CD4-positive, alpha-beta T cell (primary cell): ENCODE results near the gene ACSBG1. TPM values are rescaled to one million over a fixed set of nuclear protein-coding genes. Genes with fewer than 3 reads are reported as not detected.

ENCODE experiments used
- ATAC-seq: fragments of 200-7000 bp; cut with Tn5 transposase; one replicate; pipeline ENCODE4 v1.10.0; 2022; ENCODE audit warnings: mild to moderate bottlenecking; ENCODE audit not compliant: poor library complexity
- CTCF ChIA-PET: fragments of 350-600 bp; sonication (Branson Sonifier 250); formaldehyde crosslinking; loops from one replicate; lab custom pipeline; 2021; ENCODE audit warnings: antibody characterized with exemption, inconsistent platforms; lab: Charles Lee
- POLR2A ChIA-PET: fragments of 350-600 bp; sonication (Branson Sonifier 250); formaldehyde crosslinking; loops from one replicate; lab custom pipeline; 2021; ENCODE audit warnings: antibody characterized with exemption, inconsistent platforms; lab: Charles Lee
- DNase-seq, 14 experiments: peaks; one replicate each; pipeline ENCODE4 v3.0.0-alpha.2; 2013 to 2020; ENCODE audit warnings: mixed read lengths in 2 of 14
- H3K27ac ChIP-seq, 2 donors: one replicate each; pipeline versions ENCODE4 v1.5.1 to v1.7.0; 2013; ENCODE audit warnings: low read length in 2 of 2, low read depth in 1 of 2, mild to moderate bottlenecking in 1 of 2
- H3K27me3 ChIP-seq, 2 experiments: 1 replicate in 1 of 2; 2 replicates in 1 of 2; pipeline versions ENCODE4 v1.6.1 to v1.7.0; 2013; ENCODE audit warnings: low read length in 2 of 2, control low read depth in 1 of 2, mild to moderate bottlenecking in 1 of 2, moderate library complexity in 1 of 2; ENCODE audit not compliant: insufficient read depth in 2 of 2, control insufficient read depth in 1 of 2
- H3K36me3 ChIP-seq: one replicate; pipeline ENCODE4 v1.6.1; 2013; ENCODE audit warnings: low read length, control low read depth; ENCODE audit not compliant: insufficient read depth
- H3K4me1 ChIP-seq: one replicate; pipeline ENCODE4 v1.6.1; 2013; ENCODE audit warnings: low read length, control low read depth; ENCODE audit not compliant: insufficient read depth
- H3K4me3 ChIP-seq: one replicate; pipeline ENCODE4 v1.5.1; 2013; ENCODE audit warnings: mild to moderate bottlenecking, low read length, moderate library complexity
- H3K9me3 ChIP-seq, 2 experiments: 1 replicate in 1 of 2; 2 replicates in 1 of 2; pipeline versions ENCODE4 v1.6.1 to v1.7.0; 2013; ENCODE audit warnings: low read length in 2 of 2, mild to moderate bottlenecking in 2 of 2, control low read depth in 1 of 2, moderate library complexity in 1 of 2; ENCODE audit not compliant: control insufficient read depth in 1 of 2, insufficient read depth in 1 of 2
- H3K27ac Mint-ChIP-seq: one replicate; pipeline ENCODE4 v1.8.0; 2020; ENCODE audit warnings: mixed read lengths
- H3K27me3 Mint-ChIP-seq: one replicate; pipeline ENCODE4 v1.8.0; 2021; ENCODE audit warnings: mixed read lengths
- H3K36me3 Mint-ChIP-seq: one replicate; pipeline ENCODE4 v1.8.0; 2021; ENCODE audit warnings: low read depth, mixed read lengths
- H3K4me1 Mint-ChIP-seq: one replicate; pipeline ENCODE4 v1.8.0; 2021; ENCODE audit warnings: low read depth, mixed read lengths
- H3K4me3 Mint-ChIP-seq: one replicate; pipeline ENCODE4 v1.8.0; 2020; ENCODE audit warnings: mild to moderate bottlenecking, mixed read lengths
- H3K9me3 Mint-ChIP-seq: one replicate; pipeline ENCODE4 v1.8.0; 2020; ENCODE audit warnings: mixed read lengths
- CTCF ChIP-seq: fragments of 200-600 bp; IDR thresholded peaks from one replicate; pipeline ENCODE4 v1.8.0; 2022; ENCODE audit warnings: antibody characterized with exemption, mild to moderate bottlenecking
- intact Hi-C, 2 experiments: fragments of 100-400 bp; cut with DNase I in 1 of 2; cut with micrococcal nuclease in 1 of 2; formaldehyde crosslinking; loops; one replicate each; pipeline versions ENCODE4 v1.15.1 to v1.9.0; 2023 to 2025; cut with DNase I, micrococcal nuclease
- total RNA-seq, 174 experiments: library from RNA in 2 of 174; stranded (reverse) in 2 of 174; gene quantifications; one replicate each; pipeline ENCODE4 v1.2.3 and lab custom pipeline; 2021 to 2026

Gene ACSBG1
- total RNA-seq, 2 experiments from 2014 or later, result 0.05 to 0.22 TPM

- H3K9me3 ChIP-seq, result no peaks in the 10 kb centered on the region
- Mint-ChIP-seq H3K27me3 (no peaks in the 10 kb centered on the region), H3K4me3 (no peak overlapping the region), H3K9me3 (no peaks in the 10 kb centered on the region), H3K4me1 (no peaks in the 10 kb centered on the region), H3K27ac (no peak overlapping the region), H3K36me3 (no peaks in the 10 kb centered on the region)
- CTCF ChIA-PET, result no interaction called here
- intact Hi-C loops, result no loop called here
- H3K27me3 ChIP-seq, result no peaks in the 10 kb centered on the region
- POLR2A ChIA-PET, result no interaction called here
- no peak overlapping the region for H3K27ac ChIP-seq
- TF ChIP-seq CTCF, result no peak
- H3K4me3 ChIP-seq, result no peak overlapping the region
- DNase-seq (no peak), ATAC-seq (no peak)
- H3K36me3 ChIP-seq, result no peaks in the 10 kb centered on the region
- H3K4me1 ChIP-seq, result no peaks in the 10 kb centered on the region
Observed at GRCh38 chr15:78256044-78256437, 21.7 kb upstream of the ACSBG1 start.

- no peaks in the 10 kb centered on the region for H3K4me1 ChIP-seq
- TF ChIP-seq CTCF, result no peak
- Mint-ChIP-seq H3K4me1 (no peaks in the 10 kb centered on the region), H3K27me3 (no peaks in the 10 kb centered on the region), H3K9me3 (no peaks in the 10 kb centered on the region), H3K27ac (no peak overlapping the region), H3K4me3 (no peak overlapping the region), H3K36me3 (no peaks in the 10 kb centered on the region)
- ChIA-PET POLR2A (no interaction called here), CTCF (no interaction called here)
- H3K27me3 ChIP-seq, result no peaks in the 10 kb centered on the region
- intact Hi-C loops, result no loop called here
- no peaks in the 10 kb centered on the region for H3K36me3 ChIP-seq
- H3K9me3 ChIP-seq, result no peaks in the 10 kb centered on the region
- DNase-seq (no peak), ATAC-seq (no peak)
- H3K27ac ChIP-seq, result no peak overlapping the region
- H3K4me3 ChIP-seq, result no peak overlapping the region
Observed at GRCh38 chr15:78255421-78256043, 21.2 kb upstream of the ACSBG1 start.

GRCh38 chr15:78251136-78251535 lies 16.8 kb upstream of the ACSBG1 start:
- POLR2A ChIA-PET, result no interaction called here
- H3K4me3 Mint-ChIP-seq, result no peak overlapping the region

More at GRCh38 chr15:78251136-78251535, 16.8 kb upstream of the ACSBG1 start:
- no peak for TF ChIP-seq CTCF
- ATAC-seq (no peak), DNase-seq (no peak)
- no peaks in the 10 kb centered on the region for H3K4me1 Mint-ChIP-seq
- Histone ChIP-seq H3K4me3 (no peak overlapping the region), H3K27me3 (no peaks in the 10 kb centered on the region), H3K4me1 (no peaks in the 10 kb centered on the region), H3K36me3 (no peaks in the 10 kb centered on the region), H3K9me3 (no peaks in the 10 kb centered on the region), H3K27ac (no peak overlapping the region)
- H3K36me3 Mint-ChIP-seq, result no peaks in the 10 kb centered on the region
- H3K27ac Mint-ChIP-seq, result no peak overlapping the region
- CTCF ChIA-PET, result interaction anchor here (0.6 to 0.9 kb wide), 2 partner anchors 8 to 11 kb away, joined by 3 read pairs; no protein-coding TSS in a partner anchor
- intact Hi-C loops, result no loop called here
- H3K27me3 Mint-ChIP-seq, result no peaks in the 10 kb centered on the region
- no peaks in the 10 kb centered on the region for H3K9me3 Mint-ChIP-seq
